ENCODE data around the gene PHOX2A.

The PHOX2A gene

DNA sequence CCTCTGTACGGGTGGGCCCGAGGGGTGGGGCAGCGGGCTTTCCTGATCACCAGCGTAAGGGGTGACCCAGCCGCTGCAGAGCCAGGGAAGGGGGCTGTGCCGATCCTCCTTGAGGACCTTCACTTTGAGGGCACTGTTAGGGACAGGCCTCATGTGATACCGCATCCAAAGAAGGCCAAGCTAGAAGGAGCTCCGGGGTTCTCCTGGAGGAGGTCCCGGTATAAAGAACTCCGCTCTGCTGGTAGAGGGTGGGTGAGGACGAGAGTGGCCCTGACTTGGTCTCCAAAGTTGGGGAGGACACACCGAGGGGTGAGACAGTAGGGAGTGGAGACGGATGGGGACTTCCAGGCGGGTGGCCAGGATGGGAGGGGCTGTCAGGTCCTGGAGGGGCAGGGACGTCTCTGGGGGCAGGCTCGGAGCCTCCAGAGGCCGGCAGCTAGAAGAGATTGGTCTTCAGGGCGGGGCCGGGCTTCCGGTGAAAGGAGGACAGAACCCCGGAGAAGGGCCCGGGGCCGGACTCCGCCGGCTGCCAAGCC, 4.6 kb downstream of the PHOX2A start:
- H3K9me3 ChIP-seq (ENCODE audit: insufficient read depth, low read depth, low read length), result no peaks in the 10 kb centered on the region
- WGBS, result 8% methylated on average over 25 of the region's 25 CpGs
- no peak overlapping the region for H3K27ac ChIP-seq (ENCODE audit: low read depth, low read length)
- H3K9ac ChIP-seq (ENCODE audit: low read depth, low read length), result 0 out of 2 replicates have a peak overlapping the region, but pooled peaks have one; percentile 1
- H3K4me3 ChIP-seq (ENCODE audit: low read length), result peak overlapping the region; percentile 41
- peaks cover 32% of the 10 kb centered on the region for H3K36me3 ChIP-seq (ENCODE audit: insufficient read depth, low read length)
- peaks cover 17% of the 10 kb centered on the region for H3K4me1 ChIP-seq (ENCODE audit: insufficient read depth, low read length)
- peaks cover 60% of the 10 kb centered on the region for H3K27me3 ChIP-seq (ENCODE audit: insufficient read depth, low read length)

DNA sequence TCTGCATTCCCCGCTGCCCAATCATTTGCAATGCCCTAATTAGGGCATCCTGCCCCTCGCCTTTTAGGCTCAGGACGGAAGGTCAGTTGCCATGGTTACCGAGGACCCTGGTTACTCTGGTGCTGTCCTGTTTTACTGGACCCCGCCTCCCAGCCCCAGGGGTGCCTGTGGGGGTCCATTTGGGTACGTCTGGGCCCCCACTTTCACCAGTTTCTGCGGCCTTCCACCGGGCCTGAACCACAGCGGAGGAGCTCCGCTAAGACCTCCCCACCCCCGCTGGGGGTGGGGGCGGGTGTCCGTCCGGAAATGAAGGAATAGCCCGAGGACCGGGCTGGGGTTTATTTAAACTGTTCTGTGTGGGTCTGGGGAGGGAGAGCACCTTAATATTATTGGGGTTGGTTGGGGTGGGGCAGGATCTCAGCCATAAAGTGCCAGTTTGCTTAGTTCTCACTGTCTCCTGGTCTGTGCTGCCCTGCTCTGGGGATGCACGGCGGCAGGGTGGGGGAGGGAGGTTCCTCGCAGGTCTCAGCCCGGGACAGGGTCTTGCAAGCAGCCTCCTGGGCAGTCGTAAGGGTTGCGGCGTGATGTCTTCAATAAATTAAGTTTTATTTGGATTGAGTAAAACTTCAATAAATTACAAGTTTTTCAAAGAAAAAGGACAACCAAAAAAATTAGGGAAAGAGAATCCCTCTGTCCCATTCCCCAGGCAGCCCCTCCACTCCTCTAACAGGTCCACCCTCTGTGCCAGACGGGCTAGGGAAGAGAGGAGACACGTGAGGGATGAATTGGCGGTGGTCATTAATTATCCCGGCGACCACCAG, 5.3 kb downstream of the PHOX2A start:
- H3K36me3 ChIP-seq (ENCODE audit: insufficient read depth, low read length), result peaks cover 39% of the 10 kb centered on the region
- no peaks in the 10 kb centered on the region for H3K9me3 ChIP-seq (ENCODE audit: insufficient read depth, low read depth, low read length)
- peak overlapping the region; percentile 41 for H3K4me3 ChIP-seq (ENCODE audit: low read length)
- H3K4me1 ChIP-seq (ENCODE audit: insufficient read depth, low read length), result peaks cover 17% of the 10 kb centered on the region
- 25% methylated on average over 25 of the region's 28 CpGs for WGBS
- no peak overlapping the region for H3K9ac ChIP-seq (ENCODE audit: low read depth, low read length)
- no peak overlapping the region for H3K27ac ChIP-seq (ENCODE audit: low read depth, low read length)
- H3K27me3 ChIP-seq (ENCODE audit: insufficient read depth, low read length), result peaks cover 54% of the 10 kb centered on the region

DNA sequence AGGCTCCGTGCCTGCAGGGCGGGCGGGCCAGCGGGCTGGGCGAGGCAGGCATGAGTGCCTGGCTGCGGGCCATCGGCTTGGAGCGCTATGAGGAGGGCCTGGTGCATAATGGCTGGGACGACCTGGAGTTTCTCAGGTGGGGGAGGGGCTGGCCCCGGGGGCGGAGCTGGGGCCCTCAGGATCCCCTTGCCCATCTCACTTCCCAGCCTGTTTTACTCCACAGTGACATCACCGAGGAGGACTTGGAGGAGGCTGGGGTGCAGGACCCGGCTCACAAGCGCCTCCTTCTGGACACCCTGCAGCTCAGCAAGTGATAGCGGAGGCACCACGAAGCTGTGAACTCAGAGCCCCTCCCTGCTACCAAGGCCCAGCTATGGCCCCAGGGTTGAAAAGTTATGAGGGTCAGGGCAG, 5.9 kb downstream of the PHOX2A start:
- peaks cover 47% of the 10 kb centered on the region for H3K27me3 ChIP-seq (ENCODE audit: insufficient read depth, low read length)
- 19% methylated on average over 16 of the region's 16 CpGs for WGBS
- no peak overlapping the region for H3K9ac ChIP-seq (ENCODE audit: low read depth, low read length)

DNA sequence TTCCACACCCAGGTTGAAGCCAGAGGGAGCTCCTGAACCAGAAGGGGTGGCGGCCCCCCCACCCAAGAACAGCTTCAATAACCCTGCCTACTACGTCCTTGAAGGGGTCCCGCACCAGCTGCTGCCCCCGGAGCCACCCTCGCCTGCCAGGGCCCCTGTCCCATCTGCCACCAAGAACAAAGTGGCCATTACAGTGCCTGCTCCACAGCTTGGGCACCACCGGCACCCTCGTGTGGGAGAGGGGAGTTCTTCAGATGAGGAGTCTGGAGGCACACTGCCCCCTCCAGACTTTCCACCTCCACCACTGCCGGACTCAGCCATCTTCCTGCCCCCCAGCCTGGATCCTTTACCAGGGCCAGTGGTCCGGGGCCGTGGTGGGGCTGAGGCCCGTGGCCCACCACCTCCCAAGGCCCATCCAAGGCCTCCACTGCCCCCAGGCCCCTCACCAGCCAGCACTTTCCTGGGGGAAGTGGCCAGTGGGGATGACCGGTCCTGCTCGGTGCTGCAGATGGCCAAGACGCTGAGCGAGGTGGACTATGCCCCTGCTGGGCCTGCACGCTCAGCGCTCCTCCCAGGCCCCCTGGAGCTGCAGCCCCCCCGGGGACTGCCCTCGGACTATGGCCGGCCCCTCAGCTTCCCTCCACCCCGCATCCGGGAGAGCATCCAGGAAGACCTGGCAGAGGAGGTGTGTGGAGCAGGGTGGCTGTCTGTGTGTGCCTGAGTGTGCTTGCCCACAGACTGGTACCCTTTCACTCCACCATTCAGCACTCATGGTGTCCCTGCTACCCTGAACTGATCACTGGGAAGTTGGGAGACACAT, 6.7 kb downstream of the PHOX2A start:
- Histone ChIP-seq H3K27me3 (ENCODE audit: insufficient read depth, low read length) (peaks cover 40% of the 10 kb centered on the region), H3K9ac (ENCODE audit: low read depth, low read length) (no peak overlapping the region), H3K9me3 (ENCODE audit: insufficient read depth, low read depth, low read length) (no peaks in the 10 kb centered on the region), H3K4me1 (ENCODE audit: insufficient read depth, low read length) (peaks cover 17% of the 10 kb centered on the region), H3K27ac (ENCODE audit: low read depth, low read length) (peak overlapping the region; percentile 66), H3K4me3 (ENCODE audit: low read length) (no peak overlapping the region), H3K36me3 (ENCODE audit: insufficient read depth, low read length) (peaks cover 53% of the 10 kb centered on the region)
- 85% methylated on average over 20 of the region's 22 CpGs for WGBS

More for the DNA sequence above, 5.9 kb downstream of the PHOX2A start:
- Histone ChIP-seq H3K36me3 (ENCODE audit: insufficient read depth, low read length) (peaks cover 45% of the 10 kb centered on the region), H3K9me3 (ENCODE audit: insufficient read depth, low read depth, low read length) (no peaks in the 10 kb centered on the region), H3K4me1 (ENCODE audit: insufficient read depth, low read length) (peaks cover 17% of the 10 kb centered on the region), H3K27ac (ENCODE audit: low read depth, low read length) (peak overlapping the region; percentile 66), H3K4me3 (ENCODE audit: low read length) (peak overlapping the region; percentile 41; the same call in 1 of the 2 replicates)

DNA sequence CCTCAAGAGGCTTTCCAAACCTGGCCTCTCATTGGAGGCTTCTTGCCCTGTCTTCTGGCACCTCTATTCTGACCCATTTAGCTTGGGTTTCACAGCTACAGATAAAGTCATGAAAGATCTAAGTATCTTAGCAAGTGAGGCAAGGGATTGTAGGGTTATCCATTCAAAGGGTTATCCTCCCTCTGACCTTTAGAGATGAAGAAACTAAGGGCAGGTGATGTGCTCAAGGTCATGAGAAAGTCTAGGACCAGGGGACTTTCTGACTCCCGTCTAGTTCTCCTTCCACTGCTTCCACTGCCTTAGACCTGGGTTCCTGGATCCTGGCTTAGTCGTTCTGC, 7.2 kb downstream of the PHOX2A start:
- H3K27ac ChIP-seq (ENCODE audit: low read depth, low read length), result no peak overlapping the region
- no peak overlapping the region for H3K9ac ChIP-seq (ENCODE audit: low read depth, low read length)
- 94% methylated on average over 2 of the region's 2 CpGs for WGBS
- no peak overlapping the region for H3K4me3 ChIP-seq (ENCODE audit: low read length)
- H3K9me3 ChIP-seq (ENCODE audit: insufficient read depth, low read depth, low read length), result no peaks in the 10 kb centered on the region
- H3K36me3 ChIP-seq (ENCODE audit: insufficient read depth, low read length), result peaks cover 58% of the 10 kb centered on the region
- H3K4me1 ChIP-seq (ENCODE audit: insufficient read depth, low read length), result peaks cover 17% of the 10 kb centered on the region
- H3K27me3 ChIP-seq (ENCODE audit: insufficient read depth, low read length), result peaks cover 34% of the 10 kb centered on the region

DNA sequence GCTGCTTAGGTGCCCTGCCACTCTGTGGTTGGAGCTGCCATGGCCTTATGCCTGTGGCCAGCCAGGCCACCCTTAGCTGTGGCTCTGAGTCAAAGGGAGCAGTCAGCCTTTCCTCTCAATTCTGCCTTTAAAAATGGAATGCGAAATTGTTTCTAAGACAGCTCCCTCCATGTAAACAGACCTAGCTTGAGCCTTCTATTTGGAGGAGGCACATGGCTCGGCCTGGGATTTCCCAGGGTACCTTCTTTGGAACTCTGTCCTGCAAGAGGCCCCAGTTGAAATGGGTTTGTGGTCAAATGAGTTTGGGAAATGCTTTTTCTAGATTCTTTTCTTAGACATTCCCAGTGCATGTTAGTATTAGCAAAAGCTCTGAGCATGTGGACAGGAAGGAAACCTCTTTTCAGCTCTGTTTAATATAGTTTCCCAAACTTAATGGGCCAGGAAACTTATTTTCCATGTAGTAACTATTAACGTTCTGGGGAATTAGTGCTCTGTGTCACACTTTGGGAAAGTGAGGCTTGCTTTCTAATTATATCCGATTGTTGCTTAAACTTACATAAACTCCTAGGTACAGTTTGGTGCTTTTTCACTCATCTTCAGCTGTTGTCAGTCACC, 7.8 kb downstream of the PHOX2A start:
- Histone ChIP-seq H3K27ac (ENCODE audit: low read depth, low read length) (no peak overlapping the region), H3K27me3 (ENCODE audit: insufficient read depth, low read length) (peaks cover 29% of the 10 kb centered on the region), H3K4me1 (ENCODE audit: insufficient read depth, low read length) (peaks cover 17% of the 10 kb centered on the region), H3K36me3 (ENCODE audit: insufficient read depth, low read length) (peaks cover 64% of the 10 kb centered on the region), H3K4me3 (ENCODE audit: low read length) (no peak overlapping the region), H3K9ac (ENCODE audit: low read depth, low read length) (no peak overlapping the region), H3K9me3 (ENCODE audit: insufficient read depth, low read depth, low read length) (no peaks in the 10 kb centered on the region)
- WGBS, result 97% methylated on average over 4 of the region's 4 CpGs

DNA sequence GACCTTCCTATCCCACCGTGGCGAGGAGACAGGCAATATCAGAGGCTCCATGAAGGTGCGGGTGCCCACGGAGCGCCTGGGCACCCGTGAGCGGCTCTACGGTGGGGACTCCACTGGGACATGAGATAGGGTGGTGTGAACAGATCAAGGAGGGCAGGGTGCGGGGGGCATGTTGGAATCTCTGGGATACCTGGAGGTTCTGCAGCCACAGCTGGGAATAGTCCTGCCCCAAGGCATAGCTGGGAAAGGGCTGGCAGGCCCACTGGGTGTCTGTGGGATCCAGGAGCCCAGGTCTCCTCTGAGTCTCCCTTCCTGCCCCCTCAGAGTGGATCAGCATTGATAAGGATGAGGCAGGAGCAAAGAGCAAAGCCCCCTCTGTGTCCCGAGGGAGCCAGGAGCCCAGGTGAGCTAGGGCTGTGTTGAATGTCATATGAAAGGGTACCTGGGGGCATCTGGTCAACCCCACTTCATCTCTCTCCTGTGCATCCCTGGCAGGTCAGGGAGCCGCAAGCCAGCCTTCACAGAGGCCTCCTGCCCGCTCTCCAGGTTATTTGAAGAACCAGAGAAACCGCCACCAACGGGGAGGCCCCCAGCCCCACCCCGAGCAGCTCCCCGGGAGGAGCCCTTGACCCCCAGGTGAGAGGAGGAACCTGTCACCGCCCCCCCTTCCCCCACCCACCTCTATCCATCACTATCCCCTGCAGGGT, 8.5 kb downstream of the PHOX2A start:
- H3K36me3 ChIP-seq (ENCODE audit: insufficient read depth, low read length), result peaks cover 71% of the 10 kb centered on the region
- no peak overlapping the region for H3K4me3 ChIP-seq (ENCODE audit: low read length)
- peaks cover 17% of the 10 kb centered on the region for H3K4me1 ChIP-seq (ENCODE audit: insufficient read depth, low read length)
- no peaks in the 10 kb centered on the region for H3K9me3 ChIP-seq (ENCODE audit: insufficient read depth, low read depth, low read length)
- 94% methylated on average over 17 of the region's 17 CpGs for whole genome bisulfite sequencing
- peaks cover 22% of the 10 kb centered on the region for H3K27me3 ChIP-seq (ENCODE audit: insufficient read depth, low read length)
- H3K9ac ChIP-seq (ENCODE audit: low read depth, low read length), result no peak overlapping the region
- no peak overlapping the region for H3K27ac ChIP-seq (ENCODE audit: low read depth, low read length)

DNA sequence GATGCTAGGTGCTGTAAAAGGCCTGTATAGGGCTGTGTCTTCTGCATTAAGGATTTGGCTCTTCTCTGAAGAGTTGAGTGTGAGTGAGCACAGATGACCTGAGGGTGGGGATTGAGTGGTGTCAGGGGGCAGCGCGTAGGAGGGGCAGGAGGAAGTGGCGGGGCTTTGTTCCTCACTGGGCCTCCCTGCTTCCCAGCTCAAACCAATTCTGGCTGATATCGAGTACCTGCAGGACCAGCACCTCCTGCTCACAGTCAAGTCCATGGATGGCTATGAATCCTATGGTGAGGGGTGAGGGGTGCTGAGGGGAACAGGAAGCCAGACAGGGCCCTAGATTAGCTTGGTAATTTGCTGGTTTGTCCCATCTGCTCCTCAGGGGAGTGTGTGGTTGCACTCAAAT, 9.1 kb downstream of the PHOX2A start:
- Histone ChIP-seq H3K9me3 (ENCODE audit: insufficient read depth, low read depth, low read length) (no peaks in the 10 kb centered on the region), H3K27me3 (ENCODE audit: insufficient read depth, low read length) (peaks cover 16% of the 10 kb centered on the region), H3K36me3 (ENCODE audit: insufficient read depth, low read length) (peaks cover 77% of the 10 kb centered on the region), H3K4me1 (ENCODE audit: insufficient read depth, low read length) (peaks cover 17% of the 10 kb centered on the region), H3K27ac (ENCODE audit: low read depth, low read length) (no peak overlapping the region), H3K9ac (ENCODE audit: low read depth, low read length) (no peak overlapping the region), H3K4me3 (ENCODE audit: low read length) (no peak overlapping the region)
- 94% methylated on average over 4 of the region's 4 CpGs for WGBS

DNA sequence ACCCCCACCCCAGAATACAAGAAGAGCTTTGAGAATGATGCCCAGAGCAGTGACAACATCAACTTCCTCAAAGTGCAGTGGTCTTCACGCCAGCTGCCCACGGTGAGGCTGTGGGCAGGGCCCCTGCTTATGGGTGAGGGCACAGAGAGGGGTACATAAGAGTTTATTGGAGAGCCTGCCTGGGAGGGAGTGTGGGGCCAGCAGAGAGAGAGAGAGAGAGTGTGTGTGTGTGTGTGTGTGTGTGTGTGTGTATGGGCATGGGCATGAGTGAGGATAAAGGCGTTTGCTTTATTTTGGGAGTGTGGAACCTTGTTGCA, 9.5 kb downstream of the PHOX2A start:
- Histone ChIP-seq H3K9ac (ENCODE audit: low read depth, low read length) (no peak overlapping the region), H3K27me3 (ENCODE audit: insufficient read depth, low read length) (peaks cover 12% of the 10 kb centered on the region), H3K36me3 (ENCODE audit: insufficient read depth, low read length) (peaks cover 81% of the 10 kb centered on the region), H3K4me3 (ENCODE audit: low read length) (no peak overlapping the region), H3K9me3 (ENCODE audit: insufficient read depth, low read depth, low read length) (no peaks in the 10 kb centered on the region), H3K4me1 (ENCODE audit: insufficient read depth, low read length) (peaks cover 16% of the 10 kb centered on the region), H3K27ac (ENCODE audit: low read depth, low read length) (no peak overlapping the region)
- WGBS, result 96% methylated on average over 3 of the region's 3 CpGs

DNA sequence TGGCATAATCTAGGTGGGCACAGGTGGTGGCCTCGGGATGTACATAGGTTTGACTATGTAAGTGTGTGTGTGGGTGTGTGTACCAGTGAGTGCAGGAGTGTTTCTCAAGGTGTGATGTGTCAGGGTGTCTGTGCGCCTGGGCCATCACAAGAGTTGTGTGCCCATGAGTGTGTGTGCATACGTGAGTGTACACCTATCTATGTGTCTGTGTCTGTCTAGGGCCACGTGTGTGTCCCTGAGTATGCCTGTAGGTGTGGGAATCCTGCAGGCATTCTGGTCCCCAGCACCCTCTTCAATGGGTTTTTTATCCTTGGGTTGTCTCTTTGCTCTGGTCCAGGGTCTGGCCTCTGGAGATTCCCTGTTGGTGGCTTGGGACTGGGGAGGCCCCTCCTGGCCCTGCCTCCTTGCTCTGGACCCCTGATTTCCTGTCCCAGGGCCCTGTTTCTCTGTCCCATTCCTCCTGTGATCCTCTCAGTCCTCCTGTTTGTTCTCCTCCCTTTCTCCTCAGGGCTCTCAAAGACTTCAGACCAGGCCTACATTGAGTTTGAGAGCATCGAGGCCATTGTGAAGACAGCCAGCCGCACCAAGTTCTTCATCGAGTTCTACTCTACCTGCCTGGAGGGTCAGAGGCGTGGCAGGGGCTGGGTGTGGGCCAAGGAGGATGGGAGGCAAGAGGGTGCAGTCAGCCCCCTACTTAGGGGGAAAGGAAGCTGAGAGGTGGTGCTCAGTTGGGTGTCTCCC, 10.0 kb downstream of the PHOX2A start:
- H3K4me1 ChIP-seq (ENCODE audit: insufficient read depth, low read length), result peaks cover 11% of the 10 kb centered on the region
- H3K27ac ChIP-seq (ENCODE audit: low read depth, low read length), result no peak overlapping the region
- no peak overlapping the region for H3K9ac ChIP-seq (ENCODE audit: low read depth, low read length)
- H3K9me3 ChIP-seq (ENCODE audit: insufficient read depth, low read depth, low read length), result no peaks in the 10 kb centered on the region
- WGBS, result 93% methylated on average over 8 of the region's 8 CpGs
- peaks cover 86% of the 10 kb centered on the region for H3K36me3 ChIP-seq (ENCODE audit: insufficient read depth, low read length)
- H3K27me3 ChIP-seq (ENCODE audit: insufficient read depth, low read length), result peaks cover 6% of the 10 kb centered on the region
- no peak overlapping the region for H3K4me3 ChIP-seq (ENCODE audit: low read length)

Measured in HUES64 (cell line).